Left cardiac atrium (tissue), 4 donors: ENCODE results near the gene COL13A1. TPM values are rescaled to one million over a fixed set of nuclear protein-coding genes. Genes with fewer than 3 reads are reported as not detected.

Source experiments
- ATAC-seq, 2 donors: fragments of 200-7000 bp; cut with Tn5 transposase; one replicate each; pipeline ENCODE4 v1.9.1; 2020; ENCODE audit warnings: mild to moderate bottlenecking in 2 of 2, moderate library complexity in 2 of 2
- DNase-seq: peaks from one replicate; pipeline ENCODE4 v3.0.0-alpha.2; 2020
- intact Hi-C, 2 donors: fragments of 100-400 bp; cut with DNase I; formaldehyde crosslinking; loops; one replicate each; pipeline versions ENCODE4 v1.14.1 to v1.15.1; 2022 to 2023
- total RNA-seq, 2 donors: library from RNA; stranded (reverse); fragmentation: NEBNext Ultra II Directional; extraction: Animal tissue kit (Norgen Biotek cat#: 25700); gene quantifications; one replicate each; pipeline ENCODE4 v1.2.1, GENCODE V29; 2021
- donor health status: DM: no; HTN: yes; CAD: no.
- donor health status: DM: no; HTN: yes; CAD: no; lungs with severe emphysema.
- donor health status: DM: yes; HTN: yes; CAD: no.
- donor health status: Dilated cardiomyopathy.

COL13A1 gene
- total RNA-seq, 2 donors from 2014 or later, result 3.8 to 6.7 TPM

GRCh38 chr10:69856601-69857166 lies 55.0 kb downstream of the COL13A1 start:
- intact Hi-C loops, result no loop called here
- ATAC-seq (no peak), DNase-seq (no peak)

- intact Hi-C loops, result no loop called here
- no peak for ATAC-seq
- DNase-seq, result no peak
These were observed 56.5 kb downstream of the COL13A1 start for GRCh38 chr10:69858201-69858600.

GRCh38 chr10:69860271-69860670 lies 58.6 kb downstream of the COL13A1 start:
- DNase-seq (no peak), ATAC-seq (no peak)
- intact Hi-C loops, result no loop called here

GRCh38 chr10:69861251-69862240 lies 59.8 kb downstream of the COL13A1 start:
- DNase-seq, result no peak
- intact Hi-C loops, result no loop called here
- ATAC-seq, result peak; percentile 17 to 61

- DNase-seq, result no peak
- ATAC-seq, result no peak
- intact Hi-C loops, result no loop called here
These were observed 61.3 kb downstream of the COL13A1 start for GRCh38 chr10:69862882-69863530.

GRCh38 chr10:69863580-69863979 lies 61.9 kb downstream of the COL13A1 start:
- no peak for DNase-seq
- intact Hi-C loops, result no loop called here
- ATAC-seq, result no peak

- intact Hi-C loops, result no loop called here
- no peak for DNase-seq
These were observed 62.6 kb downstream of the COL13A1 start for GRCh38 chr10:69864321-69864720.

GRCh38 chr10:69865450-69865849 lies 63.7 kb downstream of the COL13A1 start:
- ATAC-seq (no peak), DNase-seq (no peak)
- intact Hi-C loops, result no loop called here

More at GRCh38 chr10:69864321-69864720, 62.6 kb downstream of the COL13A1 start:
- ATAC-seq, result no peak

GRCh38 chr10:69866246-69866687 lies 64.6 kb downstream of the COL13A1 start:
- ATAC-seq, result peak in 1 of 2 donors; percentile 38
- intact Hi-C loops, result no loop called here
- DNase-seq, result no peak

- DNase-seq (peak; percentile 67), ATAC-seq (peak; percentile 74 to 89)
- intact Hi-C loops, result no loop called here
These were observed 65.2 kb downstream of the COL13A1 start for GRCh38 chr10:69866688-69867461.

GRCh38 chr10:69867699-69868558 lies 66.2 kb downstream of the COL13A1 start:
- intact Hi-C loops, result no loop called here
- no peak for ATAC-seq
- no peak for DNase-seq

GRCh38 chr10:69868821-69869220 lies 67.1 kb downstream of the COL13A1 start:
- ATAC-seq, result no peak
- DNase-seq, result no peak
- intact Hi-C loops, result no loop called here

- ATAC-seq (peak in 1 of 2 donors; percentile 38), DNase-seq (peak; percentile 48)
- intact Hi-C loops, result no loop called here
These were observed 67.7 kb downstream of the COL13A1 start for GRCh38 chr10:69869291-69869961.

- intact Hi-C loops, result no loop called here
- DNase-seq, result no peak
- ATAC-seq, result no peak
These were observed 68.9 kb downstream of the COL13A1 start for GRCh38 chr10:69870591-69870990.

GRCh38 chr10:69871074-69871473 lies 69.4 kb downstream of the COL13A1 start:
- no peak for DNase-seq
- no peak for ATAC-seq
- intact Hi-C loops, result no loop called here

- DNase-seq, result no peak
- intact Hi-C loops, result no loop called here
- ATAC-seq, result no peak
These were observed 70.6 kb downstream of the COL13A1 start for GRCh38 chr10:69872323-69872722.

GRCh38 chr10:69873135-69873639 lies 71.5 kb downstream of the COL13A1 start:
- DNase-seq (no peak), ATAC-seq (no peak)
- intact Hi-C loops, result no loop called here

- intact Hi-C loops, result no loop called here
- ATAC-seq, result no peak
- DNase-seq, result no peak
These were observed 72.7 kb downstream of the COL13A1 start for GRCh38 chr10:69874449-69874848.
